HG03045 (cell line): ENCODE results near the gene HPSE2.

Experiments used
- ATAC-seq: cut with Tn5 transposase; IDR thresholded peaks from one replicate; pipeline ENCODE4 v1.9.1; 2021; ENCODE audit warnings: mild to moderate bottlenecking, moderate library complexity; ENCODE audit not compliant: unreplicated experiment

The HPSE2 gene

GRCh38 chr10:98628206-98628605, 607.4 kb downstream of the HPSE2 start:
- ATAC-seq, result no peak

GRCh38 chr10:98627711-98628110, 607.9 kb downstream of the HPSE2 start:
- no peak for ATAC-seq

- no peak for ATAC-seq
Observed at GRCh38 chr10:98624963-98625362, 610.7 kb downstream of the HPSE2 start.

GRCh38 chr10:98623176-98623575, 612.5 kb downstream of the HPSE2 start:
- ATAC-seq, result no peak

DNA sequence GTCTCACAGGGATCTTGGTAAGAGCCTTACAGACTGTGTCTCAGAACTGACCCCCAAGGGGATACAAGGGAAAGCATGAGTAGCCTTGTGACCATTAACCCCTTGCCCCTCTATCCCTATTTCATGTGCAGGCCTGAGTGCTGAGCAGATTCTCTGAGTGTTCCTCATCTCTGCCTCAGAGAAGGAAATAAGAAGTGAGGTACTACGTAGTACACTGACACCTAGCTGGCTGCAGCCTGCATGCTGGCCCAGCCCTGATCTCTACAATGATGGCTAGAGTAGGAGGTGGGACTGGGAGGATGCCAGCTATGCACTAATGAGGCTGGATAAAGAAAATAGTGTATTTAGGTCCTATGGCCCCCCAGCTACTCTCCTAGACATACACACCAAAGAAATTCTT, 614.0 kb downstream of the HPSE2 start:
- ATAC-seq, result no peak

DNA sequence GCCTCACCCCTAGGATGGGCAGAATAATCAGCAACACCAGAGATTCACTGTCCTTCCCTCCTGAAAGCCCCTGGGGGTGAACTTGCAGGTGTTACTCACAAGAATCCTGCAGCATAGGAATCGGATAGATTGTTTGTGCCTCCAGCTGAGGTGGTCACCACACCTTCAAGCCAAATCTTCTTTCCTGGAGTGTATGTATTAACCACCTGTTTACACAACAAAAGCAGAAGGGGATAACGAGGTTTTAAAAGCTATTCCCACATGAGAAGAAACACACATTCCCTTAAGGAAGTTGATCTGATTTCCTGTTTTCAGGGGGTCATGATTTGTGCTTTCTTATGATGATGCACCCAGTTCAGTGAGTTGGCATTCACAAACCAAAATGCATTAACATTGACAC, 615.1 kb downstream of the HPSE2 start:
- no peak for ATAC-seq

GRCh38 chr10:98619446-98619845, 616.2 kb downstream of the HPSE2 start:
- no peak for ATAC-seq

GRCh38 chr10:98617906-98618520, 617.6 kb downstream of the HPSE2 start:
- ATAC-seq, result no peak

GRCh38 chr10:98613446-98613845, 622.2 kb downstream of the HPSE2 start:
- no peak for ATAC-seq

GRCh38 chr10:98611436-98611835, 624.2 kb downstream of the HPSE2 start:
- ATAC-seq, result no peak

DNA sequence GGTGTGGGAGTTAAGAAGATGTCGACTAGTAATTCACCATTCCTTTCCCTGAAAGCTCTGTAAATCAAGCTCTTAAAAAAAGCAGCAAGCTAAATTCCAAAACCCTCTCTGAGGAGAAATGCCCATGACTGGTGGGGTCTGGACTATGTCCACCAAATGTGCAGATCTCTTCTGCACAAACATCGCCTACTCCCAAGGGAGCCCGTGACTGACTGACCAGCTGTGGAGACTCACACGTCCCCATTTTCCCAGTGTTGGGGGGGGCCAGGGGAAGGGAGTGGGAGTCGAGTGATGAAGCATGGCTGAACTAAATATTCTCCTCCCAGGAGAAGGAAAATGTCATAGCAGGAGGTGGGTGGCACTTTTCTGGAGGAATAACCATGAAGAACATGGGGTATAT, 624.8 kb downstream of the HPSE2 start:
- no peak for ATAC-seq

DNA sequence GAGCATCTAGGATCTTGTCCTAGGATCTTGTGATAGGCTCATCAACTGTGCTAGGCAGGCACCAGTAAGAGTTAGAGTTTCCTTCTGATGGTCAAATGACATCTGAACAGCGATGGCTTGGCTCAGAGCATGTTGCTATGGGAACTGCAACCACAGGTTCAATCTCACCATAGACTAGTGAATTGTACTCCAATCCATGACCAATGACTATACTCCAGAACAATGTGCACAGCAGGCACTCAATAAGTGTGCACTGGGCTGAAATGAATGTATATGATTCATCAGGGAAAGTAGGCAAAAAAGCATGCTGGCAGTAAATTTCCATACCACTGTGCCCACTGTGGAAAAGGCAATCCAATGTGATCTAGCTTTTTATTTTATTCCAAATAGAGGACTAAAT, 625.4 kb downstream of the HPSE2 start:
- ATAC-seq, result no peak

GRCh38 chr10:98609265-98609664, 626.4 kb downstream of the HPSE2 start:
- no peak for ATAC-seq

DNA sequence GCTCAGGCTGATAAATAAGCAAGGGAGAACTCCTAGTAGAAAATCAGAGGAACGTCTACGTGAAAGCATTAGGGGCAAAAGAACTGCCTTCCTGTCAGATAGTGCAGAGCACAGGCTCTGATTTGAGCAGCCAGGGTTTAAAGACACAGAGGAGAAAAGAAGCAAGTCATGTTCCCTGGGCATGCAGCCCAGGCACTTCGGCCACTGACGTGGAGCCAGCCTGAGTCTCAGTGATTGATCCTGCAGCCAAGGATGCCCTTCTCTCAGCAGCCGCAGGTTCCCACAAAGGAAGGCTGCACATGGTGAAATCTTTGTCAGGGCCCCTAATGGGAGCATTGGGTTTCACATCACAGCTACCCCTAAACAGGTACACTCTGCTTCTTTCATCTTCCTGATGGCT, 627.2 kb downstream of the HPSE2 start:
- no peak for ATAC-seq

DNA sequence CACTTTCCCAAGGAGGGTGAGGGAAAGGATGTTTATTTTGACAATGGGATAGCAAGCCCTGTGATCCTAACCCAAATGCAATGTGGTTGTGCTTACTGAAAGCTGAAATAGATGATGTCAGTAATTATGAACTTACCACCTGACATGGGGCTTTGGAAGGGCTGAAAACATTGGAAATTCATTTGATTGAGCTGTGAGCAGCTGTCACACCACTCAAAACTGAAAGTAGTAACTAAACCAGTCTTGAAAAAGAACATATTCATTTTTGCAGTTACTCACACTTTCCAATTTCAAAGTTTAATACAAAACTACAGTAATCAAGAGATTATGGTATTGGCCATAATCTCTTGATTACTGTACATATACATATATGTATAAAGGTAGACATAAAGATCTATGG, 633.4 kb downstream of the HPSE2 start:
- no peak for ATAC-seq

GRCh38 chr10:98599032-98599610, 636.5 kb downstream of the HPSE2 start:
- ATAC-seq, result no peak

DNA sequence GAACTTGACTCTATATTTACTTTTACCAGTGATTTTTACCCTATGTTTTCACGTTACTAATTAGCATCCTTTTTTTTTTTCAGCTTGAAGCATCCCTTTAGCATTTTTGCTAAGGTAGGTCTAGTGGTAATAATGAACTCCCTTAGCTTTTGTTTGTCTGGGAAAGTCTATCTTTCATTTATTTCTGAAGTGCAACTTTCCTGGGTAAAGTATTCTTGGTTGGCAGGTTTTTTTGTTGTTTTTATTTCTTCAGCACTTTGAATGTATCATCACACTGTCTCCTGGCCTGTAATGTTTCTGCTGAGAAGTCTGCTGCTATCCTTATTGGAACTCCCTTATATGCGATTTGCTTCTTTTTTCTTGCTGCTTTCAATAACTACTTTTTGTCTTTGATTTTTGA, 639.2 kb downstream of the HPSE2 start:
- ATAC-seq, result no peak

- no peak for ATAC-seq
Observed at GRCh38 chr10:98589691-98590090, 646.0 kb downstream of the HPSE2 start.

DNA sequence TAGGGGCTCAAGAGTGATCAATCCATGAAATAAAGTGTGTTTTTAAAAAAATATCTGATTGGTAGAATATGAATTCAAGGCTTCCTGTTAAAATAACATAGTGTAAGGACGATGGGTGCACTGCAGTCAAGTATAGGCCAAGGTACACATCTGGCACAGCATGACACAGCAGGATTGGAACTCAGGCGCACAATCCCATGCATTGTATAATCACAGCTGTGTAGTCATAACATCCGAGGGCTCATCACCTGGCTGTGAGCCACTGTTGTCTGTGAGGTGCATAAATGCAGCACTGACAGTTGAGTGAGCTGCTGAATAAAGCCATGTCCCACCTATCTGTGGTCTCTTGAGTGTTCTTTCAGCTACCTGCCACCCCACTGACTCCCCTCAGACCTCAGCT, 646.6 kb downstream of the HPSE2 start:
- ATAC-seq, result no peak

GRCh38 chr10:98587156-98587837, 648.4 kb downstream of the HPSE2 start:
- no peak for ATAC-seq

- no peak for ATAC-seq
Observed at GRCh38 chr10:98586096-98586495, 649.6 kb downstream of the HPSE2 start.

DNA sequence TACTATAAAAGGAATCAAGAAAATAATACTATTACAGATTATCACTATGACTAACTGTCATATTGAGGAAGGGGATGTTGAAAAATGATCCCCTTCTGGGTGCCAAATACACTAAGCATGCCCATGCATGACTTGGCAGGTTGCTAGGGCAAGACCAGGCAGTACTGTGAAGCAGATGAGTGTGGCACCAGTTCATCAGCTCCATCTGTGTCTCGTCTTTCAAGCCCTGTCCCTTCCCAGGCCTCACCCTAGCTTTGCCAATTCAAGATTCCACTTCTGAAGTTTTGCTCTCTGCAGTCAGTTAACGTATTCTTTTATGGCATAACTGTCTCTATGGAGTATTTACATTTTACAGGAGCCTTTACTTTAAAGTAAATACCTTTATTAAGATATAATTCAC, 653.3 kb downstream of the HPSE2 start:
- ATAC-seq, result no peak

DNA sequence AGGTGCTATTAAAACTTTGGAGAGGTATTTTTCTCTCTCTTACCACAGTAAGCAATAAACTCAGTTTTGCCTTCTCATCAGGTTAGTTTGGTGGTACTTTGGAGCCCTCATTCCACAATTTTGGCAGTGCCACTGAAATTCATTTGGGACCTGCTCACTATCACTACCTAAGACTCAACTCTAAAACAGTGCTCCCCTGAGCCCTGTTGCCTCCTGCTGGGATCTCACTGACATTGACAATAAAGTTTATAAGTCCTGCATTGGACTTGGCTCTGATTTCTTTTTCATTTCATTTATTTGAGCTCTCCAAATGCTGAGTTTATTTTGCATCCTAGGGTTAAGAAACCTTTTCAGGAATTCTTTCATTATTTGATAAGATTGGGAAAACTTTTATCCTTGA, 658.1 kb downstream of the HPSE2 start:
- no peak for ATAC-seq
